MCF 10A (cell line): ENCODE measurements around the gene HARS1. TPM values are rescaled to one million over a fixed set of nuclear protein-coding genes. Genes with fewer than 3 reads are reported as not detected.
"Not testable (repeated sequence)": the region's sequence is repeated elsewhere in the genome, so short reads cannot be mapped to it uniquely, and the experiment has no call there.

Experiments
- BruUV-seq: library from RNA; stranded (reverse); fragments of 400-500 nt; replicated peaks from 2 replicates; lab custom pipeline; 2021; lab: Mats Ljungman, UMichigan
- CTCF ChIA-PET: fragments of 300-600 bp; sonication (Branson Sonifier 250); formaldehyde crosslinking; extraction: SDS; loops from one replicate; lab custom pipeline; 2021; ENCODE audit warnings: antibody characterized with exemption, inconsistent platforms; lab: Yijun Ruan, JAX
- POLR2A ChIA-PET: fragments of 300-600, 350-650 bp; sonication (Branson Sonifier 250); formaldehyde crosslinking; extraction: SDS; loops from one replicate; lab custom pipeline; 2020; ENCODE audit warnings: antibody characterized with exemption, inconsistent platforms; lab: Yijun Ruan, JAX
- DNase-seq: peaks from one replicate; pipeline ENCODE4 v3.0.0-alpha.2; 2018; ENCODE audit not compliant: unreplicated experiment
- H3K27ac Mint-ChIP-seq: one replicate; pipeline ENCODE4 v1.8.0; 2022; ENCODE audit warnings: mild to moderate bottlenecking, low read depth, mixed read lengths; ENCODE audit not compliant: unreplicated experiment
- H3K27me3 Mint-ChIP-seq: one replicate; pipeline ENCODE4 v1.8.0; 2022; ENCODE audit warnings: mixed read lengths; ENCODE audit not compliant: insufficient read depth, unreplicated experiment
- H3K36me3 Mint-ChIP-seq: one replicate; pipeline ENCODE4 v1.8.0; 2022; ENCODE audit warnings: mild to moderate bottlenecking, moderate library complexity, mixed read lengths; ENCODE audit not compliant: insufficient read depth, unreplicated experiment
- H3K4me1 Mint-ChIP-seq: one replicate; pipeline ENCODE4 v1.8.0; 2022; ENCODE audit warnings: mixed read lengths; ENCODE audit not compliant: insufficient read depth, unreplicated experiment
- H3K4me3 Mint-ChIP-seq: one replicate; pipeline ENCODE4 v1.8.0; 2022; ENCODE audit warnings: mild to moderate bottlenecking, moderate library complexity, mixed read lengths; ENCODE audit not compliant: unreplicated experiment
- H3K9me3 Mint-ChIP-seq: one replicate; pipeline ENCODE4 v1.8.0; 2022; ENCODE audit warnings: mixed read lengths; ENCODE audit not compliant: unreplicated experiment
- CTCF ChIP-seq: fragments of 200-600 bp; IDR thresholded peaks from one replicate; pipeline ENCODE4 v1.8.0; 2022; ENCODE audit warnings: antibody characterized with exemption, mild to moderate bottlenecking; ENCODE audit not compliant: unreplicated experiment
- intact Hi-C: fragments of 100-400 bp; cut with micrococcal nuclease; formaldehyde crosslinking; loops from 2 replicates; pipeline ENCODE4 v1.14.1; 2022
- total RNA-seq: library from RNA; stranded (reverse); gene quantifications from 2 replicates; pipeline ENCODE4 v1.2.3, GENCODE V29; 2022

HARS1 gene
- total RNA-seq, 1 experiment from 2014 or later = 126 TPM

GRCh38 chr5:140664030-140664358 is 27.2 kb downstream of the HARS1 start:
- no peak for TF ChIP-seq CTCF
- CTCF ChIA-PET = interaction anchor here (0.6 to 0.8 kb wide), 4 partner anchors 27 to 334 kb away, joined by 3 to 4 read pairs (median 3); partner anchors contain the start of genes HARS1, HARS2 and ZMAT2
- BruUV-seq = no TSS peak
- Mint-ChIP-seq H3K27ac (peak overlapping the region; percentile 98), H3K4me1 (peaks cover 32% of the 10 kb centered on the region), H3K27me3 (no peaks in the 10 kb centered on the region), H3K9me3 (no peaks in the 10 kb centered on the region), H3K4me3 (peak overlapping the region; percentile 100), H3K36me3 (peaks cover 77% of the 10 kb centered on the region)
- no peak for DNase-seq
- intact Hi-C loops = loop anchor here (1.0 kb wide), 3 partner anchors 27 to 89 kb away; partner anchors contain the start of genes HARS1 and HARS2
- POLR2A ChIA-PET = interaction anchor here (0.6 to 8.1 kb wide), 24 partner anchors 10 to 973 kb away, joined by 3 to 164 read pairs (median 12); partner anchors contain the start of genes ANKHD1, APBB3, DND1 and EIF4EBP3

GRCh38 chr5:140660371-140660770 is 30.8 kb downstream of the HARS1 start:
- H3K36me3 Mint-ChIP-seq = peaks cover 85% of the 10 kb centered on the region
- CTCF ChIA-PET = interaction anchor here (0.6 kb wide), 1 partner anchor 230 kb away, joined by 6 read pairs; no protein-coding TSS in a partner anchor

GRCh38 chr5:140658870-140659269 is 32.3 kb downstream of the HARS1 start:
- TF ChIP-seq CTCF = no peak
- ChIA-PET CTCF (no interaction called here), POLR2A (interaction anchor here (0.9 to 8.1 kb wide), 3 partner anchors 11 to 52 kb away, joined by 3 to 164 read pairs (median 4); partner anchors contain the start of genes IK and NDUFA2)
- intact Hi-C loops = no loop called here
- no peaks in the 10 kb centered on the region for H3K9me3 Mint-ChIP-seq
- no TSS peak for BruUV-seq
- H3K27me3 Mint-ChIP-seq = no peaks in the 10 kb centered on the region
- DNase-seq = no peak
- H3K27ac Mint-ChIP-seq = no peak overlapping the region
- no peak overlapping the region for H3K4me3 Mint-ChIP-seq
- peaks cover 7% of the 10 kb centered on the region for H3K4me1 Mint-ChIP-seq
- peaks cover 94% of the 10 kb centered on the region for H3K36me3 Mint-ChIP-seq

More at GRCh38 chr5:140660371-140660770, 30.8 kb downstream of the HARS1 start:
- H3K4me3 Mint-ChIP-seq, BruUV-seq, intact Hi-C loops, H3K9me3 Mint-ChIP-seq, DNase-seq, H3K27me3 Mint-ChIP-seq, H3K27ac Mint-ChIP-seq: not testable (repeated sequence)
- H3K4me1 Mint-ChIP-seq = peaks cover 14% of the 10 kb centered on the region
- POLR2A ChIA-PET = interaction anchor here (1.5 to 8.1 kb wide), 2 partner anchors 12 to 95 kb away, joined by 7 to 164 read pairs; partner anchors contain the start of genes APBB3, IK, NDUFA2 and SLC35A4

- CTCF ChIA-PET = interaction anchor here (0.6 to 5.7 kb wide), 18 partner anchors 8 to 1305 kb away, joined by 3 to 42 read pairs (median 4); partner anchors contain the start of genes EIF4EBP3 and TMCO6
- peaks cover 18% of the 10 kb centered on the region for H3K4me1 Mint-ChIP-seq
- POLR2A ChIA-PET = interaction anchor here (0.5 to 8.2 kb wide), 61 partner anchors 8 to 1427 kb away, joined by 3 to 169 read pairs (median 5); partner anchors contain the start of genes ANKHD1, APBB3, CD14 and EIF4EBP3
- intact Hi-C loops = loop anchor here (1.0 to 5.0 kb wide), 2 partner anchors 44 to 65 kb away; partner anchors contain the start of genes HARS1 and HARS2
- TSS peak; percentile 63 for BruUV-seq
- no peaks in the 10 kb centered on the region for H3K27me3 Mint-ChIP-seq
- H3K27ac Mint-ChIP-seq = peak overlapping the region; percentile 93
- H3K9me3 Mint-ChIP-seq = no peaks in the 10 kb centered on the region
- no peak for DNase-seq
- H3K36me3 Mint-ChIP-seq = peaks cover 74% of the 10 kb centered on the region
- TF ChIP-seq CTCF = no peak
- H3K4me3 Mint-ChIP-seq = peak overlapping the region; percentile 86
These were observed 44.1 kb downstream of the HARS1 start for GRCh38 chr5:140647042-140647419.
